ENCODE results near the gene ARMC7.
"Not testable (repeated sequence)": the region's sequence is repeated elsewhere in the genome, so short reads cannot be mapped to it uniquely, and the experiment has no call there.

The ARMC7 gene

GRCh38 chr17:75103601-75104554 lies 5.9 kb upstream of the ARMC7 start:
- no peak for DNase-seq

DNA sequence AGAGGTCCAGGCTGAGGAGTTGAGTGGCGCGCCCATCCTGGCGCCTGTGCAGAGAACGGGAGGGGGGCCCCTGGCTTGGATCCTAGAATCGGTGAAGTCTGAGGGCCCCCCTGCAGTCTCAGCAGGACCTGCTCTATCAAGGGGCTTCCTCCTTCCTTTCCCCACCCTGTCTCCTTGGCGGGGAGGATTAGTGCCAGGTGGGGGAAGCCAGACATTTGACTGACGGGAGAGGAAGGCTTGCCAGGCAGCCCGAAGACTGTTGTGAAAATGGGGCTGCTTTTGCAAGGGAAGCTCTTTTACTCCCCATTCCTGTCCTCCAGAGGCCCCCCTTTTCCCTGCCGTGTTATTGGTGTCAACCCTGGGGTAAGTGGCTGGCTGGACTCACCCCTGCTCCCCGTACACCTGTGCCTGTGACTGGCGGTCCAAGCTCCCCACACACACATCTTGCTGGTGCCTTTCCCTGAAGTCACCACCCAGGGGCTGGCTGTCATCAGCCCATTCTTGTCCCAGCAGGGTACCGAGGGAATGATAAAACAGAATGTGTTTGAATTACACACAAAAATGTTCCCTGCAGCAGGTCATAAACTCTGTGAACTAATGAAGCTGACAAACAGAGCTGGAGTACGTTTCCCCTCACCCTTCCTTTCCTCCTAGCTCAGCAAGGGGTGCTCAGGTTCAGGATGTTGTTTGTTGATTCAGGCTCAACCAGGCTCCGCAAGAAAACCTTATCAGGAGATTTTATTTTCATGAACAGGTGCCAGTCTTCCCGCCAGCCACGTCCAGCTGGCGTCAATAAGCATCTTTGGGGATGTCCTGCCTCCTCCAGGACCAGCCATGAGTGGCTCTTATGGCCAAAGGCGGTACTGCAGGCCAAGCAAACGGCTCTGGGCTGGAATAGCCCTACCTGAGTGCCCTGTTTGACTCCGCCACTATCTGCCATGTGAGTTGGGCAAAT lies 4.4 kb upstream of the ARMC7 start:
- peak; percentile 51 for DNase-seq

GRCh38 chr17:75108193-75108592 lies 1.6 kb upstream of the ARMC7 start:
- DNase-seq = no peak

DNA sequence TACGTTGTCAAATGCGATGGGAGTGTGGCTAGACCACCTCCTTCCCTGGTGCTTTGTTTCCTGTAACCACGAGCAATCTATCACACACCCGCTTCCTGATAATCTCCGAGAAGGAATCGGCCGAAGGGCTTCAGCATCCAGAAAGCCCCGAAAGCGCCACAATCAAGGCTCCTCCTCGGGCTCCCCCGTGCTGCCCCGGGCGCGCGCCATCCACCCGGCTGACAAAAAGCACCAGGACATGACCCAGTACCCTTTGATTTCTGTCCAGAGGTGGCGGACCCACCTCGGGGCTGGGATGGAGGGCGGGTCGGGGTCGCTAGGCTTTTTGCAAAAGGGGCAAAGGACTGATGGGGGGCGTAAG lies 743 bp upstream of the ARMC7 start:
- no peak for DNase-seq

DNA sequence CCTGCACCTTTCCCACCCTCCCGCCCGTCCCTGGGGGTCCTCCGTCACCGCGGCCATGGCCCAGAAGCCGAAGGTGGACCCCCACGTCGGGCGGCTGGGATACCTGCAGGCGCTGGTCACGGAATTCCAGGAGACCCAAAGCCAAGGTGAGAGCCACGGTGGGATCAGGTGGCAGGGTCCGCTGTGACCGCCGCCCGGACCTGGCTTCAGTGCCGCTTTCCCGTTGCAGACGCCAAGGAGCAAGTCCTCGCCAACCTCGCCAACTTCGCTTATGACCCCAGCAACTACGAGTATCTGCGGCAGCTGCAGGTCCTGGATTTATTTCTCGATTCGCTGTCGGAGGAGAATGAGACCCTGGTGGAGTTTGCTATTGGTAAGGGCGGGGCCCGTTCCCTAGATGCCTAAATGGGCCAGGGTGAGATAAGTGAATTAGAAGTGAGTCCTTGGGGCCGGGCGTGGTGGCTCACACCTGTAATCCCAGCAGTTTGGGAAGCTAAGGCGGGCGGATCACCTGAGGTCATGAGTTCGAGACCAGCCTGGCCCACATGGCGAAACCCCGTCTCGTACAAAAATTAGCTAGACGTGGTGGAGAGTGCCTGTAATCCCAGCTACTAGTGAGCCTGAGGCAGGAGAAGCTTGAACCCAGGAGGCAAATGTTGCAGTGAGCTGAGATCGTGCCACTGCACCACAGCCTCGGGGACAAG lies 617 bp downstream of the ARMC7 start:
- DNase-seq = no peak

DNA sequence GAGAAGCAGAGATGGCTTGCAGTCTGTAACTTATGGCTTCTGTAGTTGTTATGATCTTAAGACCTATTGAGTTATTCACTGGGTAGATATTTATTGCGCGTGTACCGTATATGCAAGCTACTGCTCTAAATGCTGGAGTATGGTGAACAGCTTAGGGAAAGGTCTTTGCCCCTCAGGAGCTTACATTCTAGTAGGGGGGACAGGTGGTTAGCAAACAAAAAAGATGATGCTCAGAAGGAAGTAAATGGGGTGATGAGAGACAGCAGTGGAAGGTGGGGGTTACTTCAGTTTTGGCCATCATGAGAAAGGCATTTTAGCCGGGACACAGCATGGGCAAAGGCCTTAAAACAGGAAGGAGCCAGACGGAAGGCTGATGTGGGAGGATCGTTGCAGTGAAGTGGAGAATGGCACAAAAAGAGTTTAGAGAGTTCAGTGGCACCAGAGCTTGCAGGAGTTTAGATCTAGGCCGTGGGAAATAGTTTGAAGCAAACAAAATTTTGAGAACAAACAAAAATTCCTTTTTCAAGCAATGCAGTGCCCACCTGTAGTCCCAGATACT lies 2.1 kb downstream of the ARMC7 start:
- DNase-seq = no peak

DNA sequence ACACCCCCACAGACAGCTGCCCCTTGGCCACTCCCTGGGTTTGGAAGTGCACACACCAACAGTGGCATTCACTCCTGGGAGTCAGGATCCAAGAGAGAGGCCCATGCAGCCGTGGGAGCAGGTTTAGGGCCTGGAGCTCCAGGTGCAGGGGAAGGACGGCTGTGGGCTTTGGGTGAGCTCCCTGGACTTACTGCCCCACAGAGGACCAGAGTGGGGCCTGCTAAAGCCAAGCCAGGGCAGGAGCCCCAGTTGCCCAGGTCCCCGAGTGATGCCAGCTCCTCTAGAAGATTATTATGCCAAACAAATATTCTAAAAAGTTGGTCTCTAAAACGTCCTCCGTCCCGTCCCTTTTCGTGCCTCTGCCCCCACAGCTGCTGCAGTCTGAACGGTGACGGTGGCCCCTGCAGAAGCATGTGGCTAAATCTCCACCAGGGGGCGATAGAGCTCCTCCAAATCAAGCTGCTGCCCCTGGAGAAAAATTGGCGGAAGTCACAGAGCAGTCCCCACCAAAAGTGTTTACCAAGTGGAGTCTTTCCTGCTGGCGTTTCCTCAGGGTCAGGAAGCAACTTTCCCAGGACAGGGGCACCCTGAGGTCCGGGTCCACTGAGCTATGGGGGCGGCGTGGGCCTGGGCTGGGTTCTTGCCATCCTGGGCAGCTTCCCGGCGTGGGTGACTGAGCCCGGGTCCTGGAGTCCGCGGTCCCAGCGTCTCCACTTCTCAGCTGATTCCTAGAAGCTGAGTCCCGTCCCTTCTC lies 4.2 kb downstream of the ARMC7 start:
- peak; percentile 40 for DNase-seq

- DNase-seq = no peak
Observed at GRCh38 chr17:75114552-75115314, 5.0 kb downstream of the ARMC7 start.

DNA sequence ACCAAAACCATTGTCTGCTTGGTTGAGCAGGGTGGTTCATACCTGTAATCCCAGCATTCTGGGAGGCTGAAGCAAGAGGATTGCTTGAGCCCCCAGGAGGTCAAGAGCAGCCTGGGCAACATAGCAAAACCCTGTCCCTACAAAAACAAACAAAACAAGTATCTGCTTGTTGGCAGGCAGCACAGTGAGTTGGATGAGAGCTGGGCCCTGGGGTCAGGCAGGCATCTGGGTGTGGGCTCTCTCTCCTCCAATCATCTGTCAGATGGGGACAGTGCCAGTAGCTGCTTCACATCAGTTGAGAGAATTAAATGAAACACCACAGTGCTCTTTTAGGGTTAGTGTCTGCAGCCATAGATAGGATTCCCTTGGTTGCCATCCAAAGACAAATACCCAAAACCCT lies 5.8 kb downstream of the ARMC7 start:
- DNase-seq = no peak

- DNase-seq = no peak
Observed at GRCh38 chr17:75116737-75117136, 7.0 kb downstream of the ARMC7 start.

- DNase-seq = no peak
Observed at GRCh38 chr17:75118307-75118706, 8.5 kb downstream of the ARMC7 start.

GRCh38 chr17:75124041-75124818 lies 14.5 kb downstream of the ARMC7 start:
- DNase-seq = peak; percentile 99

- no peak for DNase-seq
Observed at GRCh38 chr17:75124819-75125162, 15.0 kb downstream of the ARMC7 start.

- no peak for DNase-seq
Observed at GRCh38 chr17:75125984-75126383, 16.2 kb downstream of the ARMC7 start.

DNA sequence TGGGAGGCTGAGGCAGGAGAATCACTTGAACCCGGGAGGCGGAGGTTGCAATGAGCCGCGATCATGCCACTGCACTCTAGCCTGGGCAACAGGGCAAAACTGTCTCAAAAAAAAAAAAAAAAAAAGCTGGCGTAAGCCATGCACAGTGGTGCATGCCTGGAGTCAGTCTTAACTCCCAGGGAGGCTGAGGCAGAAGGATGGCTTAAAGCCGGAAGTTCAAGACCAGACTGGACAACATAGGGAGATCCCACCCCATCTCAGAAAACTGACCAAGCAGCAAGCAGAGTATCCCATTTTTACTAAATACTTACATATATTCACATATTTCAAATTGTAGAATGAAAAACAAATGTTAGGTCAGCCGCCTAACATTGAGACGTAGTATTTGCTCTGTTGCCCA lies 17.2 kb downstream of the ARMC7 start:
- DNase-seq = no peak

GRCh38 chr17:75127936-75128335 lies 18.2 kb downstream of the ARMC7 start:
- not testable (repeated sequence) for DNase-seq

GRCh38 chr17:75128694-75129505 lies 19.1 kb downstream of the ARMC7 start:
- DNase-seq = no peak

DNA sequence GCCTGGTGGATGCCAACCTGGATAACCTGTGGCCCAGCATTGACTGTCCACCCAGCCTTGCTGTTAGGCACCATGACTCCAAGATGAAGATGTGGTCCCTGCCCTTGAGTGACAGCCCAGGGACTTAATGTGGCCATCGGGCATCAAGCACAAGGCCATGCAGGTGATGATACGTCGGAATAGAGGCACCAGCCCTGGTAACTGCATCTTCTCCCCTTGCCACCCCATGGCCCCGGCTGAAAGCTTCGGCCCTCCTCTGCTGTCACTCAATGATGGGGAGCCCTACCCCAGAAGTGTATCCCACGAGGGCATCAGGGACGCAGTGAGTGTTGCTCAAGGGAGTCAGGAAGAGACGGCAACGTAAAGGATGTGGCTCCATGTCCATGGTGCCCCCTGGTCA lies 19.8 kb downstream of the ARMC7 start:
- no peak for DNase-seq

DNA sequence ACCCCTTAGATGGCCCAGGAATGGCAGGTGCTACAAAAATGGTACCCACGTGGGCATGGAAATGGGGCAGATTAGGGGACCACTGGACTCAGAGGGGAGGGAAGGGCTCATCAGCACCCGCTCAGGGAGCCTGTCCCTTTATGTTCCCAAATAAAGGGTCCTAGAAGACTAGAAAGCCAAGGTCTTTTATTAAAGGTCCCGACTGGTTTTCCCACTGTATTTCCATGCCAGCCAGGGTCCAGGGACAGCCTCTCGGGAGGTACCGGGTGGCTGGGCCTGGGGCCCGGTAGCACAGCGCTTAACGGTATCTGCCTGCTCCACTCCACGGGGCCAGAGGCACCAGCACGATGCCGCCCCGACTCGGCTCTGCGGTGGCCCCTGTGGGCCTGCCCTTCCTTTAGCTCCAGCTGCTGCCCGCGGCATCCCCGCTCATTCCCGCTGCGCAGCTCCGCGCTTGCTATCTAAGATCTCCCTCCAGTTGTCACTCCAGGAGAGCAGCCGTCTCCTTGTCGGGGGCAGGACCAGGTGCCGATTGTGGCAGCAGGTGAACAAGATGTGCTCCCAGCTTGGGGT lies 20.4 kb downstream of the ARMC7 start:
- no peak for DNase-seq
